HCT116 (cell line): Measurements from ENCODE around the gene RORB.

Experiments used
- JUND ChIP-seq: IDR thresholded peaks from 2 replicates; pipeline ENCODE4 v1.6.1; 2012
- POLR2A ChIP-seq: IDR thresholded peaks from 2 replicates; pipeline ENCODE4 v1.7.0; 2011; ENCODE audit warnings: borderline replicate concordance; ENCODE audit not compliant: insufficient read depth, insufficient read length; ENCODE audit errors: extremely low read depth
- YY1 ChIP-seq: IDR thresholded peaks from 2 replicates; pipeline ENCODE4 v1.6.1; 2011; ENCODE audit warnings: low read length, low read depth, moderate library complexity, mild to moderate bottlenecking; ENCODE audit not compliant: insufficient replicate concordance; ENCODE audit errors: extremely low read depth
- TF ChIP-seq, protein P1 (sequence below), 3 experiments: fragments of 200-600 bp in 1 of 3; sonication (generic) in 1 of 3; IDR thresholded peaks in 2 of 3; conservative IDR thresholded peaks in 1 of 3; 2 replicates each; pipeline ENCODE4 v1.5.1; 2012 to 2017; ENCODE audit warnings: low read depth in 2 of 3, low read length in 2 of 3, antibody characterized with exemption in 1 of 3, borderline replicate concordance in 1 of 3, control low read depth in 1 of 3, mild to moderate bottlenecking in 1 of 3, mixed read lengths in 1 of 3, mixed run types in 1 of 3, moderate library complexity in 1 of 3; ENCODE audit not compliant: insufficient read depth in 1 of 3
- TF ChIP-seq, protein P2 (sequence below): IDR thresholded peaks from 2 replicates; pipeline ENCODE4 v1.6.1; 2012; ENCODE audit warnings: low read depth

DNA sequence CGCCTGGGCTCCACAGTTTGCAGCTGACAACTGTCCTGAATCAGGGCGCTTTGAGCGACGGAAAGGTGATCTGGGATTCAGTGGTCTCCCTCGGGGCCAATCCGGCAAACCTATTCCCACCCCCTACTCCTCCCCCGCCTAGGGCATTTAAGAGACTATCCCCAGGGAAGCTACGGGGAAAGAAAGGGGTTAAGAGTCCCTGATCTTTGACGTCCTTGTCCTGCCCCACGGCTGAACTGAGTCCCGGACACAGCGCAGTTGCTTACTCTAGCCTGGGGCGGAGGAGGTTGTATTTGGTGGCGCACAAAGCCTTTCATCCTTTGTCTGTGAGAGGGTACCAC is 3.4 kb downstream of the RORB start:
- TF ChIP-seq POLR2A, result no peak
- TF ChIP-seq, protein P1, sequence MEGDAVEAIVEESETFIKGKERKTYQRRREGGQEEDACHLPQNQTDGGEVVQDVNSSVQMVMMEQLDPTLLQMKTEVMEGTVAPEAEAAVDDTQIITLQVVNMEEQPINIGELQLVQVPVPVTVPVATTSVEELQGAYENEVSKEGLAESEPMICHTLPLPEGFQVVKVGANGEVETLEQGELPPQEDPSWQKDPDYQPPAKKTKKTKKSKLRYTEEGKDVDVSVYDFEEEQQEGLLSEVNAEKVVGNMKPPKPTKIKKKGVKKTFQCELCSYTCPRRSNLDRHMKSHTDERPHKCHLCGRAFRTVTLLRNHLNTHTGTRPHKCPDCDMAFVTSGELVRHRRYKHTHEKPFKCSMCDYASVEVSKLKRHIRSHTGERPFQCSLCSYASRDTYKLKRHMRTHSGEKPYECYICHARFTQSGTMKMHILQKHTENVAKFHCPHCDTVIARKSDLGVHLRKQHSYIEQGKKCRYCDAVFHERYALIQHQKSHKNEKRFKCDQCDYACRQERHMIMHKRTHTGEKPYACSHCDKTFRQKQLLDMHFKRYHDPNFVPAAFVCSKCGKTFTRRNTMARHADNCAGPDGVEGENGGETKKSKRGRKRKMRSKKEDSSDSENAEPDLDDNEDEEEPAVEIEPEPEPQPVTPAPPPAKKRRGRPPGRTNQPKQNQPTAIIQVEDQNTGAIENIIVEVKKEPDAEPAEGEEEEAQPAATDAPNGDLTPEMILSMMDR (IDR thresholded peaks at IDR 0.05 in 2 of 3, conservative IDR thresholded peaks at IDR 0.05 in 1 of 3; ENCODE audit: borderline replicate concordance in 1 of 3, insufficient read depth in 1 of 3, low read depth in 2 of 3, low read length in 2 of 3), result no peak
- TF ChIP-seq, protein P2, sequence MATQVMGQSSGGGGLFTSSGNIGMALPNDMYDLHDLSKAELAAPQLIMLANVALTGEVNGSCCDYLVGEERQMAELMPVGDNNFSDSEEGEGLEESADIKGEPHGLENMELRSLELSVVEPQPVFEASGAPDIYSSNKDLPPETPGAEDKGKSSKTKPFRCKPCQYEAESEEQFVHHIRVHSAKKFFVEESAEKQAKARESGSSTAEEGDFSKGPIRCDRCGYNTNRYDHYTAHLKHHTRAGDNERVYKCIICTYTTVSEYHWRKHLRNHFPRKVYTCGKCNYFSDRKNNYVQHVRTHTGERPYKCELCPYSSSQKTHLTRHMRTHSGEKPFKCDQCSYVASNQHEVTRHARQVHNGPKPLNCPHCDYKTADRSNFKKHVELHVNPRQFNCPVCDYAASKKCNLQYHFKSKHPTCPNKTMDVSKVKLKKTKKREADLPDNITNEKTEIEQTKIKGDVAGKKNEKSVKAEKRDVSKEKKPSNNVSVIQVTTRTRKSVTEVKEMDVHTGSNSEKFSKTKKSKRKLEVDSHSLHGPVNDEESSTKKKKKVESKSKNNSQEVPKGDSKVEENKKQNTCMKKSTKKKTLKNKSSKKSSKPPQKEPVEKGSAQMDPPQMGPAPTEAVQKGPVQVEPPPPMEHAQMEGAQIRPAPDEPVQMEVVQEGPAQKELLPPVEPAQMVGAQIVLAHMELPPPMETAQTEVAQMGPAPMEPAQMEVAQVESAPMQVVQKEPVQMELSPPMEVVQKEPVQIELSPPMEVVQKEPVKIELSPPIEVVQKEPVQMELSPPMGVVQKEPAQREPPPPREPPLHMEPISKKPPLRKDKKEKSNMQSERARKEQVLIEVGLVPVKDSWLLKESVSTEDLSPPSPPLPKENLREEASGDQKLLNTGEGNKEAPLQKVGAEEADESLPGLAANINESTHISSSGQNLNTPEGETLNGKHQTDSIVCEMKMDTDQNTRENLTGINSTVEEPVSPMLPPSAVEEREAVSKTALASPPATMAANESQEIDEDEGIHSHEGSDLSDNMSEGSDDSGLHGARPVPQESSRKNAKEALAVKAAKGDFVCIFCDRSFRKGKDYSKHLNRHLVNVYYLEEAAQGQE, result no peak
- TF ChIP-seq JUND, result no peak
- no peak for TF ChIP-seq YY1
